Mesendoderm (in vitro differentiated cells): ENCODE data around the gene CAMKMT.

ENCODE experiments used
- DNase-seq: peaks from one replicate; pipeline ENCODE4 v3.0.0; 2013
- H2AK5ac ChIP-seq: 2 replicates; pipeline ENCODE4 v1.6.1; 2013; ENCODE audit warnings: low read length, inconsistent platforms
- H2BK120ac ChIP-seq: 2 replicates; pipeline ENCODE4 v1.6.1; 2013; ENCODE audit warnings: low read depth, mild to moderate bottlenecking, low read length, moderate library complexity, mixed read lengths
- H2BK15ac ChIP-seq: replicated peaks from 2 replicates; pipeline ENCODE4 v1.6.1; 2013; ENCODE audit warnings: low read depth, mild to moderate bottlenecking, moderate library complexity
- H2BK5ac ChIP-seq: 2 replicates; pipeline ENCODE4 v1.6.1; 2013; ENCODE audit warnings: low read length, inconsistent platforms
- H3K18ac ChIP-seq: 2 replicates; pipeline ENCODE4 v1.6.1; 2013; ENCODE audit warnings: mild to moderate bottlenecking, low read length, mixed read lengths
- H3K23ac ChIP-seq: one replicate; pipeline ENCODE4 v1.6.1; 2013; ENCODE audit warnings: low read length
- H3K27ac ChIP-seq: 2 replicates; pipeline ENCODE4 v1.5.1; 2013; ENCODE audit warnings: low read depth, mild to moderate bottlenecking, inconsistent platforms, low read length, moderate library complexity
- H3K27me3 ChIP-seq: 2 replicates; pipeline ENCODE4 v1.6.1; 2013; ENCODE audit warnings: low read length, control low read depth, mild to moderate bottlenecking, inconsistent platforms; ENCODE audit not compliant: insufficient read depth, poor library complexity
- H3K36me3 ChIP-seq: 2 replicates; pipeline ENCODE4 v1.6.1; 2013; ENCODE audit warnings: low read length, inconsistent platforms; ENCODE audit not compliant: control insufficient read depth, insufficient read depth
- H3K4ac ChIP-seq: one replicate; pipeline ENCODE4 v1.6.1; 2013; ENCODE audit warnings: low read depth, mild to moderate bottlenecking, low read length, moderate library complexity
- H3K4me1 ChIP-seq: 2 replicates; pipeline ENCODE4 v1.6.1; 2013; ENCODE audit warnings: low read depth, low read length, inconsistent platforms; ENCODE audit not compliant: control insufficient read depth
- H3K4me2 ChIP-seq: 2 replicates; pipeline ENCODE4 v1.6.1; 2013; ENCODE audit warnings: low read length
- H3K4me3 ChIP-seq: 2 replicates; pipeline ENCODE4 v1.5.1; 2013; ENCODE audit warnings: mild to moderate bottlenecking, low read length
- H3K56ac ChIP-seq: one replicate; pipeline ENCODE4 v1.6.1; 2013; ENCODE audit warnings: low read length
- H3K79me1 ChIP-seq: 2 replicates; pipeline ENCODE4 v1.6.1; 2013; ENCODE audit warnings: low read length, inconsistent platforms
- H3K79me2 ChIP-seq: 2 replicates; pipeline ENCODE4 v1.6.1; 2013; ENCODE audit warnings: mild to moderate bottlenecking, low read length; ENCODE audit not compliant: control insufficient read depth, insufficient read depth
- H3K9ac ChIP-seq: 2 replicates; pipeline ENCODE4 v1.6.1; 2013; ENCODE audit warnings: low read length, inconsistent platforms
- H4K5ac ChIP-seq: one replicate; pipeline ENCODE4 v1.6.1; 2013; ENCODE audit warnings: low read length
- H4K8ac ChIP-seq: one replicate; pipeline ENCODE4 v1.6.1; 2013; ENCODE audit warnings: low read depth, mild to moderate bottlenecking, control low read depth, low read length, moderate library complexity
- WGBS: extraction: QIAGEN DNeasy Blood & Tissue Kit; methylation state at CpG from one replicate; pipeline ENCODE4 v1.1.7; 2013; ENCODE audit warnings: low lambda C conversion rate, missing lambda C conversion rate; ENCODE audit not compliant: insufficient coverage; ENCODE audit errors: extremely low coverage; 5-methylcytosine and 5-hydroxymethylcytosine counted together

The CAMKMT gene

GRCh38 chr2:44745922-44746766, 384.4 kb downstream of the CAMKMT start:
- DNase-seq = no peak
- no peak overlapping the region for H2BK15ac ChIP-seq
- H3K36me3 ChIP-seq = no peaks in the 10 kb centered on the region
- H2BK120ac ChIP-seq = no peak overlapping the region
- H3K4me1 ChIP-seq = no peaks in the 10 kb centered on the region
- no peaks in the 10 kb centered on the region for H3K27me3 ChIP-seq
- H3K56ac ChIP-seq = no peak overlapping the region
- no peak overlapping the region for H3K23ac ChIP-seq
- H3K9ac ChIP-seq = no peak overlapping the region
- no peak overlapping the region for H3K4me2 ChIP-seq
- no peak overlapping the region for H2BK5ac ChIP-seq
- no peak overlapping the region for H4K5ac ChIP-seq
- H4K8ac ChIP-seq = no peak overlapping the region
- H2AK5ac ChIP-seq = no peak overlapping the region
- H3K79me1 ChIP-seq = no peaks in the 10 kb centered on the region
- no peak overlapping the region for H3K18ac ChIP-seq
- H3K4ac ChIP-seq = no peak overlapping the region
- no peak overlapping the region for H3K4me3 ChIP-seq
- H3K27ac ChIP-seq = no peak overlapping the region
- WGBS = no CpG with 5 or more reads among the region's 4 CpGs
- no peaks in the 10 kb centered on the region for H3K79me2 ChIP-seq

- Histone ChIP-seq H3K23ac (no peak overlapping the region), H3K27ac (no peak overlapping the region), H3K9ac (no peak overlapping the region), H3K4me1 (no peaks in the 10 kb centered on the region), H3K79me2 (no peaks in the 10 kb centered on the region), H3K4me3 (no peak overlapping the region), H2BK5ac (no peak overlapping the region), H3K36me3 (no peaks in the 10 kb centered on the region), H2BK15ac (no peak overlapping the region), H3K56ac (no peak overlapping the region), H3K4me2 (no peak overlapping the region), H3K79me1 (no peaks in the 10 kb centered on the region), H4K5ac (no peak overlapping the region), H3K27me3 (no peaks in the 10 kb centered on the region), H4K8ac (no peak overlapping the region), H2AK5ac (no peak overlapping the region), H2BK120ac (no peak overlapping the region), H3K18ac (no peak overlapping the region), H3K4ac (no peak overlapping the region)
- no CpG with 5 or more reads among the region's 8 CpGs for WGBS
- no peak for DNase-seq
These were observed 385.3 kb downstream of the CAMKMT start for GRCh38 chr2:44746856-44747615.

GRCh38 chr2:44747794-44748193, 386.0 kb downstream of the CAMKMT start:
- H2BK5ac ChIP-seq = no peak overlapping the region
- no peak overlapping the region for H2BK15ac ChIP-seq
- H3K79me2 ChIP-seq = no peaks in the 10 kb centered on the region
- H3K23ac ChIP-seq = no peak overlapping the region
- H4K8ac ChIP-seq = no peak overlapping the region
- H3K4me1 ChIP-seq = no peaks in the 10 kb centered on the region
- no peak overlapping the region for H3K9ac ChIP-seq
- no peak overlapping the region for H3K27ac ChIP-seq
- H3K4me2 ChIP-seq = no peak overlapping the region
- H3K56ac ChIP-seq = no peak overlapping the region
- H3K18ac ChIP-seq = no peak overlapping the region
- H3K36me3 ChIP-seq = no peaks in the 10 kb centered on the region
- no peak overlapping the region for H3K4me3 ChIP-seq
- no peaks in the 10 kb centered on the region for H3K27me3 ChIP-seq
- no peak overlapping the region for H2BK120ac ChIP-seq
- DNase-seq = no peak
- H3K79me1 ChIP-seq = no peaks in the 10 kb centered on the region
- H3K4ac ChIP-seq = no peak overlapping the region
- H4K5ac ChIP-seq = no peak overlapping the region
- no peak overlapping the region for H2AK5ac ChIP-seq

GRCh38 chr2:44751754-44752479, 390.2 kb downstream of the CAMKMT start:
- Histone ChIP-seq H3K79me2 (no peaks in the 10 kb centered on the region), H3K79me1 (no peaks in the 10 kb centered on the region), H3K4ac (no peak overlapping the region), H3K23ac (no peak overlapping the region), H3K18ac (no peak overlapping the region), H4K5ac (no peak overlapping the region), H3K27me3 (no peaks in the 10 kb centered on the region), H2AK5ac (no peak overlapping the region), H3K4me3 (no peak overlapping the region), H3K36me3 (no peaks in the 10 kb centered on the region), H3K27ac (no peak overlapping the region), H2BK120ac (no peak overlapping the region), H2BK5ac (no peak overlapping the region), H3K9ac (no peak overlapping the region), H3K4me1 (no peaks in the 10 kb centered on the region), H3K4me2 (no peak overlapping the region), H2BK15ac (no peak overlapping the region), H3K56ac (no peak overlapping the region), H4K8ac (no peak overlapping the region)
- no CpG with 5 or more reads among the region's 8 CpGs for WGBS
- peak; percentile 79 for DNase-seq

- no peaks in the 10 kb centered on the region for H3K79me1 ChIP-seq
- no peak overlapping the region for H3K9ac ChIP-seq
- no peaks in the 10 kb centered on the region for H3K4me1 ChIP-seq
- H2BK120ac ChIP-seq = no peak overlapping the region
- no peak overlapping the region for H3K4me2 ChIP-seq
- no peak overlapping the region for H3K27ac ChIP-seq
- WGBS = no CpG with 5 or more reads among the region's 2 CpGs
- no peak overlapping the region for H2BK15ac ChIP-seq
- no peak overlapping the region for H3K4ac ChIP-seq
- no peak overlapping the region for H3K56ac ChIP-seq
- H3K36me3 ChIP-seq = no peaks in the 10 kb centered on the region
- DNase-seq = no peak
- no peak overlapping the region for H4K8ac ChIP-seq
- no peaks in the 10 kb centered on the region for H3K79me2 ChIP-seq
- no peak overlapping the region for H3K23ac ChIP-seq
- no peak overlapping the region for H3K4me3 ChIP-seq
- no peak overlapping the region for H4K5ac ChIP-seq
- H2BK5ac ChIP-seq = no peak overlapping the region
- H2AK5ac ChIP-seq = no peak overlapping the region
- H3K27me3 ChIP-seq = no peaks in the 10 kb centered on the region
- no peak overlapping the region for H3K18ac ChIP-seq
These were observed 391.0 kb downstream of the CAMKMT start for GRCh38 chr2:44752761-44753160.
